ENCODE results near the gene KLC1. TPM values are rescaled to one million over a fixed set of nuclear protein-coding genes. Genes with fewer than 3 reads are reported as not detected.

The KLC1 gene
- total RNA-seq, 1 experiment from 2014 or later, result 121 TPM

- Histone ChIP-seq H3K27ac (ENCODE audit: low read depth, low read length) (no peak overlapping the region), H3K4me3 (replicated peaks in 1 of 2; ENCODE audit: low read depth in 1 of 2, low read length in 2 of 2) (no peak overlapping the region), H3K4me1 (ENCODE audit: control insufficient read depth in 1 of 2, insufficient read depth in 2 of 2, low read length in 2 of 2) (no peaks in the 10 kb centered on the region), H3K9me2 (ENCODE audit: insufficient read depth) (no peaks in the 10 kb centered on the region), H4K20me1 (ENCODE audit: insufficient read depth) (no peaks in the 10 kb centered on the region; the same call in 1 of the 2 replicates), H3K4me2 (ENCODE audit: low read length) (no peak overlapping the region), H2AFZ (ENCODE audit: low read depth, low read length, poor library complexity, severe bottlenecking) (no peak overlapping the region), H3K79me2 (ENCODE audit: insufficient read depth, low read length) (peaks cover 71% of the 10 kb centered on the region), H3K9ac (ENCODE audit: low read length) (no peak overlapping the region), H3K9me3 (ENCODE audit: control insufficient read depth in 1 of 2, insufficient read depth in 1 of 2, low read depth in 1 of 2, low read length in 2 of 2) (no peaks in the 10 kb centered on the region), H3K36me3 (ENCODE audit: control insufficient read depth in 1 of 2, insufficient read depth in 2 of 2, low read length in 2 of 2) (peaks cover 30 to 41% of the 10 kb centered on the region in 2 experiments), H3K27me3 (ENCODE audit: insufficient read depth, low read length) (no peaks in the 10 kb centered on the region)
- RAD21 ChIA-PET (ENCODE audit: low non-redundant PET in 1 of 2, low total read pairs in 2 of 2, uncharacterized antibody in 2 of 2, unreplicated experiment in 2 of 2), result no interaction called here
- intact Hi-C loops (cut with micrococcal nuclease), result no loop called here
- no peak for ATAC-seq
- POLR2A ChIA-PET, result no interaction called here
- no TSS peak for BruUV-seq (replicated peaks)
- CTCF ChIA-PET, result no interaction called here
- no peak for DNase-seq (ENCODE audit: low read depth, low spot score)
- no peak for TF ChIP-seq EZH2 (IDR thresholded peaks at IDR 0.05)
- no peak for TF ChIP-seq ZBTB33 (IDR thresholded peaks at IDR 0.05; ENCODE audit: extremely low read depth, insufficient replicate concordance, low read length)
- no peak for TF ChIP-seq MAX (IDR thresholded peaks at IDR 0.05)
- TF ChIP-seq JUND (IDR thresholded peaks at IDR 0.05), result no peak
- TF ChIP-seq POLR2AphosphoS5 (IDR thresholded peaks at IDR 0.05; ENCODE audit: low read depth, low read length), result no peak
- no peak for TF ChIP-seq CTCF (IDR thresholded peaks at IDR 0.05 in 2 of 3, conservative IDR thresholded peaks at IDR 0.05 in 1 of 3; ENCODE audit: borderline replicate concordance in 1 of 3, insufficient read depth in 1 of 3, low read depth in 2 of 3, low read length in 2 of 3)
- no peak for TF ChIP-seq EZH2phosphoT487 (IDR thresholded peaks at IDR 0.05; ENCODE audit: borderline replicate concordance)
- TF ChIP-seq REST (IDR thresholded peaks at IDR 0.05; ENCODE audit: low read depth), result no peak
- TF ChIP-seq SP1 (IDR thresholded peaks at IDR 0.05; ENCODE audit: low read depth), result no peak
- no peak for TF ChIP-seq POLR2A (IDR thresholded peaks at IDR 0.05; ENCODE audit: borderline replicate concordance, extremely low read depth, insufficient read depth, insufficient read length)
- TF ChIP-seq ATF3 (IDR thresholded peaks at IDR 0.05), result no peak
- TF ChIP-seq CEBPB (IDR thresholded peaks at IDR 0.05; ENCODE audit: low read depth), result no peak
- TF ChIP-seq CBX3 (IDR thresholded peaks at IDR 0.05; ENCODE audit: low read depth), result no peak
- TF ChIP-seq RAD21 (IDR thresholded peaks at IDR 0.05; ENCODE audit: low read depth), result no peak
- no peak for TF ChIP-seq ELF1 (IDR thresholded peaks at IDR 0.05; ENCODE audit: borderline replicate concordance, low read depth)
- no peak for TF ChIP-seq SRF (IDR thresholded peaks at IDR 0.05; ENCODE audit: low read depth)
- TF ChIP-seq TCF7L2 (IDR thresholded peaks at IDR 0.05; ENCODE audit: borderline replicate concordance, extremely low read depth, insufficient read depth, insufficient read length), result no peak
- TF ChIP-seq FOSL1 (IDR thresholded peaks at IDR 0.05; ENCODE audit: low read depth), result no peak
- TF ChIP-seq YY1 (IDR thresholded peaks at IDR 0.05; ENCODE audit: extremely low read depth, insufficient replicate concordance, low read depth, low read length), result no peak
- no peak for TF ChIP-seq ZNF274 (IDR thresholded peaks at IDR 0.05; ENCODE audit: low read depth, low read length)
Observed at GRCh38 chr14:103656031-103656755, 27.2 kb downstream of the KLC1 start.

All from HCT116 (cell line).